Measurements from ENCODE around the gene NAT14.

DNA sequence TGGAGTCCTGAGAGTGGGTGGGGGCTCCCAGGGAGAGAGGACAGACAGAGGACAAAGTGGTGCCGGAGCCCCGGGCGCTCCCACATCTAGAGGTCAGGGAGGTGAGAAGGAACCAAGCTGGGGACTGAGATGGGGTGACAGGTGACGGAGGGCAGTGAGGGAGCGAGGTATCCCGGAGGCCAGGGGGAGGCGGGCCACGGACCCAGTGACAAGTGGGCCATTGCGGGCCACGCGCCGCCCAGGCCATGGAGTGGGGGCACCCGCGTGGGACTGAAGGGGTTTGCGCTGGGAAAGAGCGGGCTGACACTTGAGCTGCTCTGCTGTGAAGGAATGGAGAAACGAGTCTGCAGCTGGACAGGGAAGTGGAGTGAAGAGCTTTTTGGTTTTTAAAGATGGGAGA lies 5.9 kb upstream of the NAT14 start:
- TF ChIP-seq, protein P1, sequence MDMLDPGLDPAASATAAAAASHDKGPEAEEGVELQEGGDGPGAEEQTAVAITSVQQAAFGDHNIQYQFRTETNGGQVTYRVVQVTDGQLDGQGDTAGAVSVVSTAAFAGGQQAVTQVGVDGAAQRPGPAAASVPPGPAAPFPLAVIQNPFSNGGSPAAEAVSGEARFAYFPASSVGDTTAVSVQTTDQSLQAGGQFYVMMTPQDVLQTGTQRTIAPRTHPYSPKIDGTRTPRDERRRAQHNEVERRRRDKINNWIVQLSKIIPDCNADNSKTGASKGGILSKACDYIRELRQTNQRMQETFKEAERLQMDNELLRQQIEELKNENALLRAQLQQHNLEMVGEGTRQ (IDR thresholded peaks at IDR 0.05): no peak
- TF ChIP-seq CTCF (IDR thresholded peaks at IDR 0.05) (no peak), RAD21 (conservative IDR thresholded peaks at IDR 0.05 in 1 of 2, IDR thresholded peaks at IDR 0.05 in 1 of 2) (no peak), EHMT2 (IDR thresholded peaks at IDR 0.05; ENCODE audit: low read depth) (no peak), POLR2A (IDR thresholded peaks at IDR 0.05; ENCODE audit: low read length) (no peak), HDAC2 (IDR thresholded peaks at IDR 0.05) (no peak), KDM5A (IDR thresholded peaks at IDR 0.05) (no peak), REST (IDR thresholded peaks at IDR 0.05) (no peak), FOSL2 (IDR thresholded peaks at IDR 0.05) (no peak), FOSL2 (CRISPR knock-in tag; IDR thresholded peaks at IDR 0.05) (no peak)
